CD4-positive, alpha-beta T cell (primary cell): ENCODE data around the gene CDH2. TPM values are rescaled to one million over a fixed set of nuclear protein-coding genes. Genes with fewer than 3 reads are reported as not detected.

ENCODE experiments used
- ATAC-seq: fragments of 200-7000 bp; cut with Tn5 transposase; one replicate; pipeline ENCODE4 v1.10.0; 2022; ENCODE audit warnings: mild to moderate bottlenecking; ENCODE audit not compliant: poor library complexity
- CTCF ChIA-PET: fragments of 350-600 bp; sonication (Branson Sonifier 250); formaldehyde crosslinking; loops from one replicate; lab custom pipeline; 2021; ENCODE audit warnings: antibody characterized with exemption, inconsistent platforms; lab: Charles Lee
- POLR2A ChIA-PET: fragments of 350-600 bp; sonication (Branson Sonifier 250); formaldehyde crosslinking; loops from one replicate; lab custom pipeline; 2021; ENCODE audit warnings: antibody characterized with exemption, inconsistent platforms; lab: Charles Lee
- DNase-seq, 14 experiments: peaks; one replicate each; pipeline ENCODE4 v3.0.0-alpha.2; 2013 to 2020; ENCODE audit warnings: mixed read lengths in 2 of 14
- H3K27ac ChIP-seq, 2 donors: one replicate each; pipeline versions ENCODE4 v1.5.1 to v1.7.0; 2013; ENCODE audit warnings: low read length in 2 of 2, low read depth in 1 of 2, mild to moderate bottlenecking in 1 of 2
- H3K27me3 ChIP-seq, 2 experiments: 1 replicate in 1 of 2; 2 replicates in 1 of 2; pipeline versions ENCODE4 v1.6.1 to v1.7.0; 2013; ENCODE audit warnings: low read length in 2 of 2, control low read depth in 1 of 2, mild to moderate bottlenecking in 1 of 2, moderate library complexity in 1 of 2; ENCODE audit not compliant: insufficient read depth in 2 of 2, control insufficient read depth in 1 of 2
- H3K36me3 ChIP-seq: one replicate; pipeline ENCODE4 v1.6.1; 2013; ENCODE audit warnings: low read length, control low read depth; ENCODE audit not compliant: insufficient read depth
- H3K4me1 ChIP-seq: one replicate; pipeline ENCODE4 v1.6.1; 2013; ENCODE audit warnings: low read length, control low read depth; ENCODE audit not compliant: insufficient read depth
- H3K4me3 ChIP-seq: one replicate; pipeline ENCODE4 v1.5.1; 2013; ENCODE audit warnings: mild to moderate bottlenecking, low read length, moderate library complexity
- H3K9me3 ChIP-seq, 2 experiments: 1 replicate in 1 of 2; 2 replicates in 1 of 2; pipeline versions ENCODE4 v1.6.1 to v1.7.0; 2013; ENCODE audit warnings: low read length in 2 of 2, mild to moderate bottlenecking in 2 of 2, control low read depth in 1 of 2, moderate library complexity in 1 of 2; ENCODE audit not compliant: control insufficient read depth in 1 of 2, insufficient read depth in 1 of 2
- H3K27ac Mint-ChIP-seq: one replicate; pipeline ENCODE4 v1.8.0; 2020; ENCODE audit warnings: mixed read lengths
- H3K27me3 Mint-ChIP-seq: one replicate; pipeline ENCODE4 v1.8.0; 2021; ENCODE audit warnings: mixed read lengths
- H3K36me3 Mint-ChIP-seq: one replicate; pipeline ENCODE4 v1.8.0; 2021; ENCODE audit warnings: low read depth, mixed read lengths
- H3K4me1 Mint-ChIP-seq: one replicate; pipeline ENCODE4 v1.8.0; 2021; ENCODE audit warnings: low read depth, mixed read lengths
- H3K4me3 Mint-ChIP-seq: one replicate; pipeline ENCODE4 v1.8.0; 2020; ENCODE audit warnings: mild to moderate bottlenecking, mixed read lengths
- H3K9me3 Mint-ChIP-seq: one replicate; pipeline ENCODE4 v1.8.0; 2020; ENCODE audit warnings: mixed read lengths
- CTCF ChIP-seq: fragments of 200-600 bp; IDR thresholded peaks from one replicate; pipeline ENCODE4 v1.8.0; 2022; ENCODE audit warnings: antibody characterized with exemption, mild to moderate bottlenecking
- intact Hi-C, 2 experiments: fragments of 100-400 bp; cut with DNase I in 1 of 2; cut with micrococcal nuclease in 1 of 2; formaldehyde crosslinking; loops; one replicate each; pipeline versions ENCODE4 v1.15.1 to v1.9.0; 2023 to 2025; cut with DNase I, micrococcal nuclease
- total RNA-seq, 174 experiments: library from RNA in 2 of 174; stranded (reverse) in 2 of 174; gene quantifications; one replicate each; pipeline ENCODE4 v1.2.3 and lab custom pipeline; 2021 to 2026

CDH2 gene
- total RNA-seq, 2 experiments from 2014 or later, result not detected

DNA sequence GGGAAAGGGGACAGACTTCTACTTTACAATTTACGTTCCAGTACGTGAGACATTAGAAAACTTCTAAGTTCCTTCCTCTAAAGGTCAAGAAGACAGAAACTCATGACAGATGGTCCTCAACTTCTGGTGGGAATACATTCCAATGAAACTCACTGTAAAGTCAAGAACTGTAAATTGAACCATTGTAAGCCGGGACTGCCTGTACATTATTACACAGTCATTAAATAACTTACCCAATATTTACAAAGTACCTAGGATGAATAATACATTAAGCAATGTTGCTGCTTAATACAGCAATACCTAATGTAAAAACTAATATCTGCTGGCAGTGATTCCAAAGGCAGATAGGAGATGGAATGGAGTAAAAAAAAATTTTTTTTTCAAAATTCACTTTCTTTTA lies 51.9 kb downstream of the CDH2 start:
- no peak overlapping the region for H3K4me3 ChIP-seq
- Mint-ChIP-seq H3K4me1 (no peaks in the 10 kb centered on the region), H3K27ac (no peak overlapping the region), H3K9me3 (peaks cover 2% of the 10 kb centered on the region), H3K27me3 (no peaks in the 10 kb centered on the region), H3K4me3 (no peak overlapping the region), H3K36me3 (no peaks in the 10 kb centered on the region)
- CTCF ChIA-PET, result no interaction called here
- POLR2A ChIA-PET, result no interaction called here
- no peak overlapping the region for H3K27ac ChIP-seq
- intact Hi-C loops, result no loop called here
- no peaks in the 10 kb centered on the region for H3K27me3 ChIP-seq
- no peak for TF ChIP-seq CTCF
- ATAC-seq, result no peak
- no peaks in the 10 kb centered on the region for H3K36me3 ChIP-seq
- no peaks in the 10 kb centered on the region for H3K4me1 ChIP-seq
- H3K9me3 ChIP-seq, result peaks cover 0 to 3% of the 10 kb centered on the region in 2 experiments
- no peak for DNase-seq

GRCh38 chr18:28124131-28125029 lies 52.5 kb downstream of the CDH2 start:
- Histone ChIP-seq H3K36me3 (no peaks in the 10 kb centered on the region), H3K9me3 (peaks cover 0 to 3% of the 10 kb centered on the region in 2 experiments), H3K4me3 (no peak overlapping the region), H3K27ac (no peak overlapping the region), H3K4me1 (no peaks in the 10 kb centered on the region), H3K27me3 (no peaks in the 10 kb centered on the region)
- ChIA-PET POLR2A (no interaction called here), CTCF (no interaction called here)
- H3K36me3 Mint-ChIP-seq, result no peaks in the 10 kb centered on the region
- H3K4me1 Mint-ChIP-seq, result no peaks in the 10 kb centered on the region
- no peak overlapping the region for H3K4me3 Mint-ChIP-seq
- DNase-seq (no peak), ATAC-seq (no peak)
- intact Hi-C loops, result no loop called here
- H3K27me3 Mint-ChIP-seq, result no peaks in the 10 kb centered on the region
- H3K9me3 Mint-ChIP-seq, result peaks cover 2% of the 10 kb centered on the region
- TF ChIP-seq CTCF, result no peak
- H3K27ac Mint-ChIP-seq, result no peak overlapping the region

DNA sequence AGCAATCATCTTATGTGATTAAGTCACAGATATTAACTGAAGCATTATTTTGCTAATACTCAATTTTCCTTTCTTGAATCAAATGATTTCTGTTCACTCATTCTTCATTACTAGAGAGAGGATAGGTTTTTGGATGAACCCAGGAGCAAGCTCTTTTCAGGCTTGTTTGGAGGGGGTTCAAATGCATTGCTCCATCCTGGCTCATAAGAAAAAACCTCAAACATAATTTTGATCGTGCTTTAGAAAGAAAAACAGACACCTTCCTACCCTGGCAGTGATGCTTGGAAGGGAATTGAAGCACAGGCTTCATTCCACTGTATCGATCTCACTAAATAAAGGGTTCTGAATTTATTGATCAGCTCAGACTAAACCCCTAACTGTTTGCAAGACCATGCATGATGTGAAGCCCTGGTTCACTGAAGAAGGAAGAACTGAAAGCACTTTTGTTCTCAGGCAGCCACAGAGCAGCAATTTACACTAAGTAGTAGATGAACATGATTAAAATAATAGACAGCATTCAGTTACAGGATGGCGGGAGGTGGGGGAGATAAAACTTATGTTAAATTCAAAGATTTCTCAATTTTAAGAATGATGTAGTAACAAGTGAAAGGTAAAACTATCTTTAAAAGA lies 53.4 kb downstream of the CDH2 start:
- CTCF ChIA-PET, result no interaction called here
- Histone ChIP-seq H3K4me1 (no peaks in the 10 kb centered on the region), H3K27ac (no peak overlapping the region), H3K4me3 (no peak overlapping the region), H3K36me3 (no peaks in the 10 kb centered on the region), H3K9me3 (peaks cover 0 to 3% of the 10 kb centered on the region in 2 experiments), H3K27me3 (no peaks in the 10 kb centered on the region)
- peaks cover 2% of the 10 kb centered on the region for H3K9me3 Mint-ChIP-seq
- H3K27ac Mint-ChIP-seq, result no peak overlapping the region
- no peak for TF ChIP-seq CTCF
- no peak for ATAC-seq
- H3K36me3 Mint-ChIP-seq, result no peaks in the 10 kb centered on the region
- no peak for DNase-seq
- POLR2A ChIA-PET, result no interaction called here
- no peak overlapping the region for H3K4me3 Mint-ChIP-seq
- H3K4me1 Mint-ChIP-seq, result no peaks in the 10 kb centered on the region
- H3K27me3 Mint-ChIP-seq, result no peaks in the 10 kb centered on the region
- intact Hi-C loops, result no loop called here
